T-helper 1 cell treated with Interleukin-12 subunit alpha and Interleukin-12 subunit beta and Interleukin-4 antibody, amounts not matched to agents 30 μg/mL and 1 μg/mL, for 36 hours (primary cell): ENCODE measurements around the gene CORO1A.
"Not testable (repeated sequence)": the region's sequence is repeated elsewhere in the genome, so short reads cannot be mapped to it uniquely, and the experiment has no call there.

ENCODE experiments used
- H3K27ac Mint-ChIP-seq: one replicate; pipeline ENCODE4 v1.8.0; 2021; ENCODE audit warnings: mild to moderate bottlenecking, mixed read lengths
- H3K27me3 Mint-ChIP-seq: one replicate; pipeline ENCODE4 v1.8.0; 2021; ENCODE audit warnings: low read depth, mixed read lengths
- H3K36me3 Mint-ChIP-seq: one replicate; pipeline ENCODE4 v1.8.0; 2021; ENCODE audit warnings: low read depth, mixed read lengths
- H3K4me1 Mint-ChIP-seq: one replicate; pipeline ENCODE4 v1.8.0; 2021; ENCODE audit warnings: low read depth, mixed read lengths
- H3K4me3 Mint-ChIP-seq: one replicate; pipeline ENCODE4 v1.8.0; 2021; ENCODE audit warnings: mild to moderate bottlenecking, moderate library complexity, mixed read lengths
- H3K9me3 Mint-ChIP-seq: one replicate; pipeline ENCODE4 v1.8.0; 2021; ENCODE audit warnings: mixed read lengths

CORO1A gene

DNA sequence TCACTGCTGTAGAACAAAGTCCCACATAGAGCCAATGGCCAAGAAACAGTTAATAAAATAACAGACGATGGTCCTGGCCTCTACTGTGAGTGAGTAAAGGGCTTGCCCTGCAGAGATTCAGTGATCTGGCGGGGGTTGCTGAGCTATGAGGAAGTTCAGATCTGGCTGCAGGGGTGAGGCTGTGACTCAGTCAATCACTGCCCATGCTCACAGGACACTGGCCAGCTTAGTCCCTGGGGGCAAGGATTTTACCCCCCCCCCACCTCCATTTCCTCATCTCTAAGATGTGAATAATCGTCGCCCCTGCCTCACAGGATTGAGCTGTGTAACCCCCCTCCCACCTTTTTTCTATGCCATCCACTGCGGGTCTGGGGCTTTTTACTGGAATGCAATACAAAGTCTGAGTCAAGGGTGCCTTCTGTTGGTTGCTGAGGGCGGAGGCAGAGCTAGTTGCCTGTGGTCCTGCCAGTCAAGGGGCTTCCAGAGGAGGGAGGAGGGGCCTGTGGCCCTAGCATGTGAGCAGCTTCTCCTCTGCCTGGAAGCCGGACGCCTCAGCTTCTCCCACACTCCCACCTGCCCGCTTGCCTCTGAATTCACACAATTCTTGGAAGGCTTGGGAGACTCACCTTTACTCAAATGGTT lies 23.8 kb downstream of the CORO1A start:
- H3K9me3 Mint-ChIP-seq, H3K27ac Mint-ChIP-seq, H3K4me1 Mint-ChIP-seq, H3K27me3 Mint-ChIP-seq, H3K4me3 Mint-ChIP-seq, H3K36me3 Mint-ChIP-seq: not testable (repeated sequence)

DNA sequence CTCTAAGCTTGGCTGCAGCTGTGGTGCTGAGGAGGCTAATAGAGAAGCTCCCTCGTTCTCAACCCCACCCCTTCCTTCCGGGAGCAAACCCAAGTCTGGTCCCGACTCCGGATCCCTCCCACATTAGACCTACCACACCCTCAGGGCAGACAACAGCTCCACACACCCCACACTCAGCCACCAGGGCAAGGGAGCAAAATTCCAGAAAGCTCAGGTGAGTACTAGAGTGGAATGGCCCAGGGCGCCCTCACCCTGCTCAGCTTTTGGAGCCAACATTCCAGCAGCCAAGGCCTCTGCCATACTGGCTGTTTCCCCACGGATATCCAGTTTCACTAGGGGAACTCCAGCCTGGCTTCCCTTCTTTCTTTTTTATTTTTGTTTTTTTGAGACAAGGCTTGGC lies 25.6 kb downstream of the CORO1A start:
- not testable (repeated sequence) for H3K27ac Mint-ChIP-seq, H3K27me3 Mint-ChIP-seq, H3K4me3 Mint-ChIP-seq, H3K4me1 Mint-ChIP-seq, H3K9me3 Mint-ChIP-seq, H3K36me3 Mint-ChIP-seq

DNA sequence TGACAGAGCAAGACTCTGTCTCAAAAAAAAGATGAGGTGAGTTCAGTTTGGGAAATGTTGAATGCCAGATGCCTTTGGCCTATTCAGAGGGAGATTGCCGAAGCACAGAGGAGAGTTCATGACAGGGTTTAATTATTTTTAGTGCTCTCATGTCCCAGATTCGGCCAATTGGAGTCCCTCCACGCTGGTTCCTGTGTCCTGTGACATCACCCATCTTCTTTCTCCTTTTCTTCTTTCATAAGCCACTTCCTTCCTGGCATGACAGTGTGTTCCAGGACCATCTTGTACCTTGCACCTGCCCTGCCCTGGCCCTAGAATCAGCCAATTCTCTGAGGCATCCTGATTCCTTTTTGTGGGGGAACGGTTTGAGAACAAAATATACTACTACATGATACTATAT lies 28.0 kb downstream of the CORO1A start:
- not testable (repeated sequence) for H3K9me3 Mint-ChIP-seq

DNA sequence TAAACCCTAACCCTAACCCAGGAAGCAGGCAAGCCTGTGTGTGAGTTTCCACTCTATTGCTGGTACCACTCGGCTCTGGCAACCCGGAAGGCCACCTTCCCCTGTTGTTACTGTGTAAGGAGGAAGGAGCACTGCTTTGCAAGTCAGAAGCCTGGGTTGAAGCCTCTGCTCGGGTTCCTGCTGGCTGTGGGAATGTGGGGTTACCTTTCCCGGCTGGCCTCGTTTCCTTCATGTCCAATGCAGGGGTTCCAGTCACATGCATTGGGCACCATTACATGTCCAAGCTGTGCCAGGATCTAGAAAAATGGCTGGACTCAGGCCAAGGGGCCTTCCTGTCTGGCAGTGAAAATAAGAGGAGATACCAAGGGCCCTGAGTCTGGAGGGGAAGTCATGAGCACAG lies 33.7 kb downstream of the CORO1A start:
- H3K9me3 Mint-ChIP-seq, H3K27ac Mint-ChIP-seq, H3K27me3 Mint-ChIP-seq, H3K4me3 Mint-ChIP-seq, H3K4me1 Mint-ChIP-seq, H3K36me3 Mint-ChIP-seq: not testable (repeated sequence)

More for the DNA sequence above, 28.0 kb downstream of the CORO1A start:
- not testable (repeated sequence) for H3K4me3 Mint-ChIP-seq, H3K4me1 Mint-ChIP-seq, H3K36me3 Mint-ChIP-seq, H3K27me3 Mint-ChIP-seq, H3K27ac Mint-ChIP-seq
